HEK293T (cell line): ENCODE results near the gene SLC25A38.
"Not testable (repeated sequence)": the region's sequence is repeated elsewhere in the genome, so short reads cannot be mapped to it uniquely, and the experiment has no call there.

Experiments used
- BHLHE40 ChIP-seq: fragments of 450-650 bp; IDR thresholded peaks from 2 replicates; pipeline ENCODE4 v1.6.1; 2016; ENCODE audit warnings: mild to moderate bottlenecking, moderate library complexity, borderline replicate concordance
- ELF4 ChIP-seq: fragments of 450-650 bp; IDR thresholded peaks from 2 replicates; pipeline ENCODE4 v1.6.1; 2017; ENCODE audit warnings: antibody characterized with exemption
- FOXM1 ChIP-seq: fragments of 450-650 bp; IDR thresholded peaks from 2 replicates; pipeline ENCODE4 v1.6.1; 2017; ENCODE audit warnings: mild to moderate bottlenecking, borderline replicate concordance
- LEF1 ChIP-seq: fragments of 450-650 bp; IDR thresholded peaks from 2 replicates; pipeline ENCODE4 v1.6.1; 2017; ENCODE audit warnings: mild to moderate bottlenecking, borderline replicate concordance
- NFRKB ChIP-seq: fragments of 450-650 bp; IDR thresholded peaks from 2 replicates; pipeline ENCODE4 v1.6.1; 2016; ENCODE audit warnings: mild to moderate bottlenecking, moderate library complexity
- PKNOX1 ChIP-seq: fragments of 450-650 bp; IDR thresholded peaks from 2 replicates; pipeline ENCODE4 v1.6.1; 2016
- SUZ12 ChIP-seq: fragments of 450-650 bp; IDR thresholded peaks from 2 replicates; pipeline ENCODE4 v1.6.1; 2016; ENCODE audit warnings: mild to moderate bottlenecking

- TF ChIP-seq BHLHE40, FOXM1, NFRKB, LEF1, ELF4, SUZ12, PKNOX1: not testable (repeated sequence)
These were observed 32.1 kb downstream of the SLC25A38 start for GRCh38 chr3:39415302-39415701.
